Measurements from ENCODE around the gene TPO.

Gene TPO

GRCh38 chr2:1378456-1379150 lies 34.7 kb upstream of the TPO start:
- no peak for TF ChIP-seq FOXP2 (optimal IDR thresholded peaks at IDR 0.05; ENCODE audit: borderline replicate concordance, extremely low read depth, extremely low read length, insufficient read depth)
- TF ChIP-seq SIN3A (IDR thresholded peaks at IDR 0.05; ENCODE audit: borderline replicate concordance, insufficient read depth, low read length) = no peak
- no peak for TF ChIP-seq POLR2AphosphoS5 (IDR thresholded peaks at IDR 0.05; ENCODE audit: low read depth, low read length)
- TF ChIP-seq TAF1 (IDR thresholded peaks at IDR 0.05; ENCODE audit: borderline replicate concordance, insufficient read depth, low read length) = no peak
- TF ChIP-seq REST (IDR thresholded peaks at IDR 0.05; ENCODE audit: insufficient read depth in 1 of 2, low read depth in 2 of 2, low read length in 2 of 2) = no peak

- no peak for TF ChIP-seq FOXP2 (optimal IDR thresholded peaks at IDR 0.05; ENCODE audit: borderline replicate concordance, extremely low read depth, extremely low read length, insufficient read depth)
- no peak for TF ChIP-seq TAF1 (IDR thresholded peaks at IDR 0.05; ENCODE audit: borderline replicate concordance, insufficient read depth, low read length)
- no peak for TF ChIP-seq REST (IDR thresholded peaks at IDR 0.05; ENCODE audit: insufficient read depth in 1 of 2, low read depth in 2 of 2, low read length in 2 of 2)
- TF ChIP-seq SIN3A (IDR thresholded peaks at IDR 0.05; ENCODE audit: borderline replicate concordance, insufficient read depth, low read length) = no peak
- no peak for TF ChIP-seq POLR2AphosphoS5 (IDR thresholded peaks at IDR 0.05; ENCODE audit: low read depth, low read length)
Observed at GRCh38 chr2:1381644-1382043, 31.6 kb upstream of the TPO start.

- TF ChIP-seq TAF1 (IDR thresholded peaks at IDR 0.05; ENCODE audit: borderline replicate concordance, insufficient read depth, low read length) (no peak), SIN3A (IDR thresholded peaks at IDR 0.05; ENCODE audit: borderline replicate concordance, insufficient read depth, low read length) (no peak), REST (IDR thresholded peaks at IDR 0.05; ENCODE audit: insufficient read depth in 1 of 2, low read depth in 2 of 2, low read length in 2 of 2) (no peak), FOXP2 (optimal IDR thresholded peaks at IDR 0.05; ENCODE audit: borderline replicate concordance, extremely low read depth, extremely low read length, insufficient read depth) (no peak), POLR2AphosphoS5 (IDR thresholded peaks at IDR 0.05; ENCODE audit: low read depth, low read length) (no peak)
Observed at GRCh38 chr2:1393321-1393720, 19.9 kb upstream of the TPO start.

GRCh38 chr2:1394709-1395408 lies 18.4 kb upstream of the TPO start:
- TF ChIP-seq TAF1 (IDR thresholded peaks at IDR 0.05; ENCODE audit: borderline replicate concordance, insufficient read depth, low read length) (no peak), FOXP2 (optimal IDR thresholded peaks at IDR 0.05; ENCODE audit: borderline replicate concordance, extremely low read depth, extremely low read length, insufficient read depth) (no peak), POLR2AphosphoS5 (IDR thresholded peaks at IDR 0.05; ENCODE audit: low read depth, low read length) (no peak), SIN3A (IDR thresholded peaks at IDR 0.05; ENCODE audit: borderline replicate concordance, insufficient read depth, low read length) (no peak), REST (IDR thresholded peaks at IDR 0.05; ENCODE audit: insufficient read depth in 1 of 2, low read depth in 2 of 2, low read length in 2 of 2) (no peak)

All from PFSK-1 (cell line).